Measurements from ENCODE around the gene BMP5. TPM values are rescaled to one million over a fixed set of nuclear protein-coding genes. Genes with fewer than 3 reads are reported as not detected.

The BMP5 gene
- total and polyA plus RNA-seq, 2 of the 8 experiments (the other 6 are each of a cell fraction or from before 2014, with no cell fraction given), result 0.02 TPM; not detected in 1

DNA sequence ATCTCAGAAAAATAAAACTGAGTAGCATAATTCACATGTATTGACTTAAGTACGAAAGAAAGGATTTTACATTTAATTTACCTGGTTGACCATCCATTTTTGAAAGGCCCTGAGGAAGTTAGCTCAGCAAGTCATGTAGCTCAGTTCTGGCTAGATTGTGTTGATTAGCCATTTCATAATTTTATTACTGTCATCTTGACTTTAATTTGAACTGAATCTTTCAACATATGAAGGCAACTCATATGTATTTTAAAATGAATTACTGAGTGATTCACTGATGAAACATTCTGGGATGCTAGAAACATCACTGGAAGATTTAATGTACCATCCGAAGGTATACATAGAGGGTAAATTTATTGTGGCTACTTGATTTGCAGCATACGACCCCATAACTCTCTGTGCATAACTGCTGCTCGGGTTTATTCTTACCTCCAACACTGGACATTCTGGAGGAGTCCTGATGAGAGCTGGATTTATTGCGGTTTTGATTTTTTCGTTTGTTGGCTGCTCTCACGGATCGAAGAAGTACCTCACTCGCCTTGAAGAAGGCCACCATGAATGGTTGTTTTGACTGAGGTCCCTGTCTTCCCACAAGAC is 101.7 kb downstream of the BMP5 start (continued):
- no peak for TF ChIP-seq PHF8 (conservative IDR thresholded peaks at IDR 0.05; ENCODE audit: low read depth, low read length)
